EH (cell line): Measurements from ENCODE around the gene LCE3D.
"Not testable (repeated sequence)": the region's sequence is repeated elsewhere in the genome, so short reads cannot be mapped to it uniquely, and the experiment has no call there.

Experiments used
- DNase-seq: peaks from one replicate; pipeline ENCODE4 v3.0.0-alpha.2; 2015; ENCODE audit warnings: low read depth

Gene LCE3D, protein sequence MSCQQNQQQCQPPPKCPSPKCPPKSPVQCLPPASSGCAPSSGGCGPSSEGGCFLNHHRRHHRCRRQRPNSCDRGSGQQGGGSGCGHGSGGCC

DNA sequence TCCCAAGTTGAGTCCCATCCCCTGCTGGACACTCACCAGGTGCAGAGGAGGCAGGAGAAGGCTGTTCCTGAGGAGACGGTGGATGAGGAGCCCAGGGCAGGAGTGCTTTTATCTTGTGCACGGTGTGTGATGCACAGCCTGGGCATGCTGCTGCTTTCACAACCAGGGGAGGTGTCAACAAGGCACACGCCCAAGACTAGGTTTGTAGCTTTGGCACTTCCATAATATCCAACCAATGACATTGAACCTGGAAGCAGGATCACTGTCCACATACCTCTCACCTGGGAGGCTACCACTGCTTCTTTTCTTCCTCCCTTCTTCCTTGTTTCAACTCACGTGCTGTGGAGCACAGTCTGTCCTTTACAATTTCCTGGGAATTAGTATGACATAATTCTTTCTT lies at the start of gene LCE3D:
Gene LCE3D, minus strand, starts transcription at position 84 of the 400 bp plus-strand sequence. CDS start 580 bp downstream, outside the sequence.
- no peak for DNase-seq

DNA sequence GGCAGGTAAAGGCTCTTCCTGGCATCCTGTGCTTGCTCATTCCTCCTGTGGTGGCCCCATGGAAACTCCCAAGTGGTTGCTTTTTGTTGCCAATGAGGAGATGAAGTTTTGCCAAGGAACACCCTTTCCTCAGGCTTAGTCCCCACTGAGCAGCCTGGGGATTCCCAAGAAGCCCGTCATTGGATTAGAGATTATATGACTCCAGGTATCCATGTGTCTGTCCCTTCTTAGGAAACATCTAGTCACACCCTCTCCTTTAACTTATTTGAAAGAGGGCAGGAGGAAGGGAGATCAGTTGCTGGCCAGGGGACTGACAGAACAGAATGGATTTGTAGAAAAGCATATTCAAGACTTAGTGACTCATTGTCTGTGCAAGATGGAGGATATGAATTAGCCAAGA lies 46.4 kb upstream of the LCE3D start:
- DNase-seq, result no peak

DNA sequence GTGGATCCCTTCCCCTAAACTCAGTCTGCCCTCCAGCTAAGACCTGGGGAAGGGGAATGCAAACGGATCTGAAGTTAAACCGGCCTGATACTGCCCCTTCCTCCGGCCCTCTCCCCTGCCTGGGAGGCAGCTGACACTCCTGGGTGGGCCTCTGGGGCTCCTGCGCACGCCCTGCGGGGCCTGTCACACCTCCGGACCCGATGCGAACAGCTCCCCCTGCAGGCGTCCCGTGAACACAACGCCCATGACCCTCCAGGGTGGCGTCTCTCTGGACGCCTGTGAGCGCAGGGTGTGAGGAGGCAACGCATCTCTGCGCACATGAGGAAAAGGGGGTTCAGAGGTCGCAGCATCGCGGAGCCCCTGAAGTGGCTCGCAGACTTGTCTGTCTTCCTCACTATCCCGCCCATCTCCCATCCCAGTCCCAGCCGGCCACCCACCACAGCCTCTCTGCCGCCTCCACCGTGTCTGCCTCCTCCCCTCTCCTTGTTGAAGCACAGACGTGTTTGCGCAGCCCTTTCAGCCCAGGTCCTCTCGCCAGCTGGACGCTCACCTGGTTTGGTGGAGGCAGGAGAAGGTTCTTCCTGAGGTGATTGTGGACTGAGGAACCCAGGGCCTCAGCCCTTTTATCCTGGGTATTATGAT lies 43.0 kb upstream of the LCE3D start:
- no peak for DNase-seq

DNA sequence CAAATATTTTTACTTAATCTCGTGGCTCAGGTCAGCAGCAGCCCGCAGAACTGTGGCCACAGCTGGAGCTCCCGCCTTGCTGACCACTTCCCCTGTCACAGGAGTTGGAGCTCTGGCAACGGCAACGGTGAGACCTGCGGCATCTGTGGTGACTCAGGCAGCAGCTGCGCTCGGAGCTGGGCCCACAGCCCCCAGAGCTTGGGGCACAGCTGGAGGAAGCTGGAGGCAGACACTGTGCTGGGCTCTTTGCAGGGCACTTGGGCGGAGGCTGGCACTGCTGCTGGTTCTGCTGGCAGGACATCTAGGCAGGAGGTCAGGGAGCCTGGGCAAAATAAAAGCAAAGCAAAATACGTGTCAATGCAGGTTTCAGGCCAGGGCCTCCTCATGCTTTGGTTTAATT lies 42.5 kb upstream of the LCE3D start, which contains the start of gene LCE3A:
Gene LCE3A, minus strand, starts transcription at position 301 of the 400 bp plus-strand sequence. Its CDS starts 0 bp downstream, at position 301.
- no peak for DNase-seq

DNA sequence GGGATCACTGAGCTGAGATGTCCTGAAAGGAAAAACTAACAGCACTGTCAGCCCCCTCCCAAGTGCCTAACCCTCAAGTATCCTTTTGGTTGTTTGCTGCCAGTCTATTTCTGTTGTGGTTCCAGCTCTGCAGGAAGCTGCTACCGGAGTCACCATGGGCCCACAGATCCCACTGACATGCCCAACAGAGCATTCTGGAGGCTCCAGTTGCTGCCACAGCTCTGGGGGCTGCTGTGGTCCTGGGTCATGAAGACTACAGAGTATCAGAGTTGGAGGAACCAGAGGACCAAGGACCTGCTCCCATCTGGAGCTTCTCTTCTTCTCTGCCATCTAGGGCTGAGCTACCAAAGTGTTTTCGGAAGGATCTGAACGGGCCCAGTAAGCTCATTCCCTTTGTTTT lies 41.7 kb upstream of the LCE3D start:
- DNase-seq, result no peak

DNA sequence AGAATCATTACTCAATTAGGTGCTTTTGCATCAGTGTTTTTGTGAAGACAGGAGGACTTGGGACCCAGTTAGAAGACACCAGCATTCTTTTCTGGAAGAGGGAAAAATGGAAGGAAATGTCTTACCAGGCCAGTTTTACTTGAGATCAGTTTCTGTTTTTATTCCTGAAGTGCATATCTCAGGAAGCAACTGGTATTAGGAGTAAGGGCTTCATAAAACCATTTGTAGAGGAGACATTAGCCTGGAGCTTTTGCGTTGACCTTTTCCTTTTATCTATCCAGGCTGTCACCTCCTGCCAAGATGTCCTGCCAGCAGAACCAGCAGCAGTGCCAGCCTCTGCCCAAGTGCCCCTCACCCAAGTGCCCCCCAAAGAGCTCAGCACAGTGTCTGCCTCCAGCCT lies 33.2 kb upstream of the LCE3D start, which contains the start of gene LCE3B:
Gene LCE3B, plus strand, starts transcription at position 301 of the 400 bp plus-strand sequence. Its CDS starts 0 bp downstream, at position 301.
- no peak for DNase-seq

DNA sequence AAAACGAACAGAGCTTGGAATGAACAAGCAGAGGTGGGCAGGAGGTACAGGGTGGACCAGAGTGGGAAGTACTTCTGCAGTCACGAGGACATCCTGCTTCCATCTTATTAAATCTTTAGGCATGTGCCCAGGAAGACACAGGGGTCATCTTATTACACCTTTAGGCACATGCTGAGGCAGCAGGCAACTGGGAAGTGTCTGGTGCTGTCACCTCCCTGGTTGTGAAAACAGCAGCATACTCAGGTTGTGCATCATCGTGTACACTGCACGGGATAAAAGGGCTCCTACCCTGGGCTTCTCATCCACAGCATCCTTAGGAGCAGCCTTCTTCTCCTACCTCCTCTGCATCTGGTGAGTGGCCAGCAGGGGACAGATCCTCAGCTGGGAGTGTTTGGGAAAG lies 19.6 kb upstream of the LCE3D start, which contains the start of gene LCE3C:
Gene LCE3C, plus strand, starts transcription at position 301 of the 400 bp plus-strand sequence. CDS start 498 bp downstream, outside the sequence.
- DNase-seq, result no peak

DNA sequence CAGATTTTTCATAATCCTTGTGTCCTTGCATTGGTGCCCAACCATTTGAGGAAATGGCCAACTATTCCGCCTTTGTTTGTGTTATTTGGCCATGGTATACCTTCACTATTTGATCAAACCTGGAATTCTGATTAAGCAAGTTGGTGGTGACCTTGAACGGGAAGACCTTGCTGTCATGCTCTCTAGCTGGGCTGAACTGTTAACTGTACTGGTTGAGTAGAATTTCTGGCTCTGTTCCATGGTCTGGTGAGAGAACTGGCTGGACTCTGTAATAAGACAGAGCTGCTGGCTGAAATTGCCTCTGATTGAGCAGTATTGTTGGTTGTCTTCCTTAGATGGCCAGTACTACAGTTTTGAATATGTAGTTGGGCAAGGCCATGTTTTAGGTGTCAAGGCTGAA lies 16.7 kb upstream of the LCE3D start:
- no peak for DNase-seq

DNA sequence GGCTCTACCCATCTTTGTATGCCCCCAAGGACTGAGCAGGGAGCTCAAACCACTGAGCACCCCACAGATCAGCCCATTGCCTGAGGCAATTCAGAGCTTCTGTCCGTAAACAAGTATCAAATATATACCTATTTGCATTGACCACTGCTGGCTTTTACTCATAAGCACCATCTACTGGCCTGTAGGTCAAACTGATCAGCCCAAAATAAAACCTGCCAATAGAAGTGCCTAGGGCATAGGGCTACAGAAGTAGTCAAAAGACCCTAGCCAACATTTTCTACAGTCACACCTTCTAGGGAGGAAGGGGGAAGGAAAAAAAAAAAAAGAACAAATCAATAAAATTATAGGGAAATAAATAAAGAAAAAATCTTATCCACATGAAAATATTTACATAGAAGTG lies 5.3 kb upstream of the LCE3D start:
- no peak for DNase-seq

DNA sequence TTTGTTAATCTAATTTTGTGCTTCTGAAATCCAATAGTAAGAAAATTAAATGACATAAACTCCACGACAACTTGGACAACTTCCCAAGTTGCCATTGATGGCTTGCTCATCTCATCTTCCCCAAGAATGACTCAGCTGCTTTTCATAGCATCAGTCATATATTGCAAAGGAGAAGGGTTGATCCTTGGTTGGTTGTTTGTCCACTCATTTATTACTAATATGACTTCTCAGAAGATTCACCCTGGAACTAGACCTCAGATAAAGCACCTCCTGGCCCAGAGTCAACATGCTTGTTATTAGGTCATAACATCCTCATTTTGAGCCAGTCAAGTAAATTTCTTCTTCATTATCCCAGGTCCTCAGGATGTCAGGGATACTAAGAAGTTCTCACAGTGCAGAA lies 2.3 kb upstream of the LCE3D start:
- no peak for DNase-seq

DNA sequence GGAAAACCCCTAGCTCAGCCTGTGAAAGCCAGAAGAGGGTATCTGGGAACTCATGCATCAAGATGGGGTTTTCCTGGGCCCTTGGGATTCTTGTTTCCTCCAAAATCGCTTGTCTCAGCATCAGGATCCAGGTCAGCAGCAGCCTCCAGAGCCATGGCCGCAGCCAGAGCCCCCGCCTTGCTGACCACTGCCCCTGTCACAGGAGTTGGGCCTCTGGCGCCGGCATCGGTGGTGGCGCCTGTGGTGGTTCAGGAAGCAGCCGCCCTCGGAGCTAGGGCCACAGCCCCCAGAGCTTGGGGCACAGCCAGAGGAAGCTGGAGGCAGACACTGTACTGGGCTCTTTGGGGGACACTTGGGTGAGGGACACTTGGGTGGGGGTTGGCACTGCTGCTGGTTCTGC lies 790 bp downstream of the LCE3D start:
- not testable (repeated sequence) for DNase-seq

DNA sequence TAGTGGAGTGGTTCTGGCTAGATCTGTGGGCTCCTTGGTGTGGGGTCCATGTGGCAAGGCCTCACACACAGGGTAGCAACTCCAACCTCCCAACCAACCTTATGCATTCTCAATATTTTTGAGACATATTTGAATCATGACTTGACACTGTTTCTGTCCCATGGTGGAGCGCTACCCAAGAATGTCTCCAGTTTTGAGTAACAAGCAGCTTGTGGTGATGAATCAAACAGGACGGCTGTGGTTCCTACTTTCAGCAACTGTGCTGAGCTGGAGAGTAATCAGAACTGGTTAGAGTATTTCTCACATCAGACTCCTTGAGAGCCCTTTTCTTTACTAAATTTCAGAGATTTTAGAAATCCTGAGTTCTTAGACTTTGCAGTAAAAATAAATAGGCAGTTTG lies 3.1 kb downstream of the LCE3D start:
- DNase-seq, result no peak

DNA sequence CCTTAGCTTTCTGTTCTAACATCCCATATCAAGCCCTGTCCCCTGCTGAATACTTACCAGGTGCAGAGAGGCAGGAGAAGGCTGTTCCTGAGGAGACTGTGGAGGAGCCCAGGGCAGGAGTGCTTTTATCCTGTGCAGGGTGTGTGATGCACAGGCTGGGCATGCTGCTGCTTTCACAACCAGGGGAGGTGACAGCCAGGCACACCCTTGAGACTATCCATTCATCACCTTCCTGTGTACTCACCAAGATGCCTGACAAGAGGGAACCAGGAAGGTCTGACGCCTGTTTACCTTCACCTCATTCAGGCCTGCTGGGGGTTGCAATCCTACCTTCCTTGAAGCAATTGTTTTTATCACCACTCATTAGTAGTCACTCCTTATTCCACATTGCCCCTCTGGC lies 13.6 kb downstream of the LCE3D start, which contains the start of gene LCE3E:
Gene LCE3E, minus strand, starts transcription at position 100 of the 400 bp plus-strand sequence. CDS start 572 bp downstream, outside the sequence.
- DNase-seq, result no peak

DNA sequence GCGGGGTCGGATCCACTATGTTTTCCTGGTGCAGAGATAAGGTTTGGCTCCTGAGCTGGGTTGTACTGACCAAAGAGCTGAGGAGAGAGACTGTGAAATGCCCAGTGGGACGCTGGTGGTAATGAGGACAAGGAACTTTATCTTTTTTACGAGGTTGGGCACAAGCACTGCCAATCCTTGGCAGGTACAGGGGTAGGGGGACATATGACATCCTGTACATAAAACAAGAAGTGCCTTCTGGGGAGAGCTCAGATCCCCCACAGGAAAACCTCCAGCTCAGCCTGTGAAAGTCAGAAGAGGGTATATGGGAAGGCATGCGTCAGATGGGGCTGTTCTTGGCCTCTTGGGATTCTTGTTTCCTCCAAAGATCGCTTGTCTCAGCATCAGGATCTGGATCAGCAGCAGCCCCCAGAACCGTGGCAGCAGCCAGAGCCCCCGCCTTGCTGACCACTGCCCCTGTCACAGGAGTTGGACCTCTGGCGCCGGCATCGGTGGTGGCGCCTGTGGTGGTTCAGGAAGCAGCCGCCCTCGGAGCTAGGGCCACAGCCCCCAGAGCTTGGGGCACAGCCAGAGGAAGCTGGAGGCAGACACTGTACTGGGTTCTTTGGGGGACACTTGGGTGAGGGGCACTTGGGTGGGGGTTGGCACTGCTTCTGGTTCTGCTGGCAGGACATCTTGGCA lies 14.6 kb downstream of the LCE3D start:
- no peak for DNase-seq

DNA sequence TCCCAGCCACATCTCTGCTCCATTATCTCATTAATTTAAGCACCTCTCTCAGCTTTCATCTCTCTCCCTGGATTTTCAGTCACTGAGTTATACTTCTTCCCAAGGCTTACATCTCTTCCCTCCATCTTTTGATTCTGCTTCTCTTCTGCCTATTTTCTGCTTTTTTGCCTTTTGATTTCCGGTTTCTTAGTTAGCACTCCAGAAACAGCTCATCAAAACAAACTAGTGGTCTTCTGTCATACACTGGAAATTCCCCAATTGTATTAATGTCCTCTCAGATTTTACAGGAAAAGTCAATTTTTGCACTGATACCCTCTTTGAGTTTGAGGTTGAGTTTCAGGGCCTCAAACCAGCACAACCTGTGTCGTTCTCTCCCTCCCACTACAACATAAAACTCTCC lies 15.2 kb downstream of the LCE3D start:
- no peak for DNase-seq

DNA sequence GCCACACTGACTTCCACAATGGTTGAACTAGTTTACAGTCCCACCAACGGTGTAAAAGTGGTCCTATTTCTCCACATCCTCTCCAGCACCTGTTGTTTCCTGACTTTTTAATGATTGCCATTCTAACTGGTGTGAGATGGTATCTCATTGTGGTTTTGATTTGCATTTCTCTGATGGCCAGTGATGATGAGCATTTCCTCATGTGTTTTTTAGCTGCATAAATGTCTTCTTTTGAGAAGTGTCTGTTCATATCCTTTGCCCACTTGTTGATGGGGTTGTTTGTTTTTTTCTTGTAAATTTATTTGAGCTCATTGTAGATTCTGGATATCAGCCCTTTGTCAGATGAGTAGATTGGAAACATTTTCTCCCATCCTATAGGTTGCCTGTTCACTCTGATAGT lies 32.0 kb downstream of the LCE3D start:
- DNase-seq, result not testable (repeated sequence)

DNA sequence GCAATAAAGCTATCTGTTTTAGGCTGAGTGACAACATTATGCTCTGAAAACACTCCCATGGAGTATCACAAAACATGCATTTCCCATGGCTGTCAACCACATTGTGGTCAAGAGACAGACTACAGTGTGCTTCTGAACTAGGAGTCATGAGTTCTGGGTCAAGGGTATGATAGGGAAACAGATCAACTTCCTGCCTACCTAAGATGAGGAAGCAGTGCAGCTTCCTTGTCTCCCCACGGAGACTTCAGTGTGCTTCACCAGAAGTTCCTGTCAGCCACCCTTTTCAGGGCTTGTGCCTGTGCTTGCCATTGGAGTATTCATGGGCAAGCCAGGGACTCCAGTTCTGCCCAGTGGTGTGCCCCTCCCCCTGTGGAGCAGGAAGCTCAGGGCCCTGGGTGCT lies 33.6 kb downstream of the LCE3D start:
- DNase-seq, result no peak

DNA sequence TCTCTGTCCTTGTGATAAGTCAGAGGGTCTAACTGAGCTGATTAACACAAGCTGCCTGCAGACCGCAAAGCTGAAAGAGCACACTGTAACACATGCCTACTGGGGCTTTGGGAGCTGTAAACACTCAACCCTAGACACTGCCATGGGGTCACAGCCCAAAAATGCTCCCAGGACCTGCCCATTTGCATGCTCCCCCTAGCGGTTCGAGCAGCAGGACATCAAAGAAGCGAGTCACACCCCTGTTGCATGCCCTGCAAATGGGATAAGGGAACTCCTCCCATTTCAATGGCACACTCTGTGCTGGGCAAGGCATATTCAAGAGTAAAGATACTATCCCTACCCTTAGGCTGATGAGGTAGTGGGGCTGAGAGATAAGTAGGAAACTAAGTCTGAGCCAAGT lies 36.5 kb downstream of the LCE3D start:
- peak; percentile 1 for DNase-seq

DNA sequence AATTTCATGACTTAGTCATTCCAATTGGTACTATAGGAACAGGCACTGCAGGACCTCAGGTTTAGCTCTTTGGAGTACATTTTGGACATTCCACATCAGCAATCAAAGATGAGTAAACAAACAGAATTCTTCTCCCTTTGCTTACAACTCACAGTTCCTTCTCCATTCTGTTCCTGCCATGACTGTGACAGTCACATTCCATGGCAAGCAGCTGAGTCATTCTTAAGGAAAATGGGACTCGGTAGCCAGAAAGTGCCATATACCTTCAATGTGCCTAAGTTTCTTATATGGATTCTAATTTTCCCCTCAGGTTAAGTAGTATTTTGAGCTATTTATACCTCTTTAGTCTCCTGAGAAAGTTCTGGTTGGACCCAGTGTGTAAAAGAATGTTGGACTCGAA lies 40.4 kb downstream of the LCE3D start:
- DNase-seq, result no peak

DNA sequence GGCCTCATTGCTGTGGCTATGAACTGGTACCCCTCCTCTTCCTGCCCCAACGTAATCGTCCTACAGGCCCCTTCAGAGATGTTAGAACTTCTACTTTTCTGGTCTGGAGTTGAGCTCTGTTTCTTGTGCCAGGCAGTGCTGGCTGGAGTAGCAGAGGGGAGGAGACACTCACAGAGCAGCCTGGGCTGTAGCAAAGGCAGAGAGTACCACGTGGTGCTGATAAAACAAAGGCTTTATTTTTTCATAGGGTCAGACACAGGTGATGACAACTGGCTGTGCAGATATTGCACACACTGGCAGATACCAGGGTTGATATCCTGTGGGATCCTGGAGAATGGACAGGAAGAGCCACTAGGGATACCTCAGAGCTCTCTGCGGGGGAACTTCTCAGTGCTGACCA lies 42.8 kb downstream of the LCE3D start:
- DNase-seq, result no peak

DNA sequence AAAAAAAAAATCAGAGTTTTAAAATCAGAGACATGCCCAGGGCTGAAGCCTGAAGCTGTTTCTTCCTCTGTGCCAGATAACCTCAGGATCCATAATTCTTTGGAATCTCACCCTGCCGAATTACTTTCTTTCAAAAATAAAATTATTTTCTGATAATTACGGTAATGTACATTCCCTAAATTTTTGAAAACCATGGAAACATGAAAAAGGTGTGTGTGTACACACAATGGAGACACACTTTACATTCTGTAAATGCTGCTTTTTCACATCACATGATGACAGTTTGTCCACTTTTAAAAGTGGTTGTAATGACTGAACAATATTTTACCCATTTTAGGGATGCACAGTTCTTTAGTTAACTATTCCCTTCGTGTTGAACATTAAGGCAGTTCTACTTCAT lies 44.5 kb downstream of the LCE3D start:
- no peak for DNase-seq

DNA sequence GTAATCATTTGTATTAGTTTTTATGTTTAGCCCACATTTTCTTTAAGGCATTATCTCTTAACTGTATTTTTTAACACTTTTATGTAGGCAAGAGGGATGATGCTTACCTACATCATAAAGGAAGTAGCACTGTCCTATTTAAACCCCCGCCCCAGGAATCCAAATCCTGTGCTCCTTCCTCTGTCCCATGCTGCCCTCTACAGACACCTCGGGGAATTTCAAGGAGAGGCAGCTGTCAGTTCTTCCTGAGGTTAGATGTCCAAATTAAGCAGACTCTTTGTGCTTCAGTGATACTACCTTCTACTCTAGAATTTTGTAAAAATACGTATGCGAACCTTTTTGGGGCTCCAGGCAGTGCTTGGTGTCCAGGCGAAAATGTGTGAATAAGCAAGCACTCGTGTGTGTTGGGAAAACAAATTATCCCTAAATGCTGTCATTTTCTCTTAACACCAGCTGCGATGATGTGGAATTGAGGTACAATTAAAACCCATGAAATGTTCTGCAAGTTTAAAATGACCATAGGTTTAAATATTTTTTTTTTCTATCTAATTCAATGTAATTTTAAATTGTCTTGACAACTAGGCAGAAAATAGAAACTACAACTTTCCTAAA lies 46.9 kb downstream of the LCE3D start:
- DNase-seq, result peak; percentile 54
